Endothelial cell of umbilical vein (primary cell): ENCODE results near the gene GPR146.

Experiments used
- CTCF ChIP-seq, 2 donors: IDR thresholded peaks; 1 replicate in 1 of 2; 2 replicates in 1 of 2; pipeline ENCODE4 v1.5.1; 2011; ENCODE audit warnings: low read length in 2 of 2, mild to moderate bottlenecking in 2 of 2, moderate library complexity in 2 of 2, control low read depth in 1 of 2, inconsistent platforms in 1 of 2, low read depth in 1 of 2; ENCODE audit not compliant: insufficient read depth in 1 of 2; ENCODE audit errors: extremely low read depth in 1 of 2
- EZH2 ChIP-seq: IDR thresholded peaks from 2 replicates; pipeline ENCODE4 v1.6.1; 2012; ENCODE audit warnings: borderline replicate concordance, low read depth, mild to moderate bottlenecking, moderate library complexity, low read length, inconsistent platforms; ENCODE audit not compliant: severe bottlenecking
- POLR2AphosphoS5 ChIP-seq: IDR thresholded peaks from 2 replicates; pipeline ENCODE4 v1.6.1; 2012; ENCODE audit warnings: low read depth, mild to moderate bottlenecking, control low read depth, low read length, moderate library complexity; ENCODE audit not compliant: insufficient read depth

- TF ChIP-seq CTCF (IDR thresholded peaks at IDR 0.05; ENCODE audit: extremely low read depth in 1 of 2, insufficient read depth in 1 of 2, low read depth in 1 of 2, low read length in 2 of 2) (no peak), POLR2AphosphoS5 (no peak), EZH2 (no peak)
These were observed 34.2 kb downstream of the GPR146 start for GRCh38 chr7:1078519-1078918.
